HepG2 (cell line): ENCODE measurements around the gene CARD9. TPM values are rescaled to one million over a fixed set of nuclear protein-coding genes. Genes with fewer than 3 reads are reported as not detected.
A peak's percentile ranks its signal among the peaks of the same experiment; 100 is the strongest.

ENCODE experiments used
- CC2D1A ChIP-seq: sonication (generic); formaldehyde crosslinking; IDR thresholded peaks from 2 replicates; pipeline ENCODE4 v1.8.1; 2023; ENCODE audit warnings: mild to moderate bottlenecking, missing genetic modification reagents
- CCAR2 ChIP-seq: fragments of 200-400 bp; formaldehyde crosslinking; optimal IDR thresholded peaks from 2 replicates; pipeline ENCODE3; 2018; ENCODE audit warnings: low read depth, mild to moderate bottlenecking, low read length, moderate library complexity
- DMTF1 ChIP-seq: sonication (generic); formaldehyde crosslinking; IDR thresholded peaks from 2 replicates; pipeline ENCODE4 v1.4.0; 2020; ENCODE audit warnings: mild to moderate bottlenecking, missing genetic modification reagents
- DR1 ChIP-seq: sonication (generic); formaldehyde crosslinking; IDR thresholded peaks from 2 replicates; pipeline ENCODE4 v1.8.0; 2021; ENCODE audit warnings: mild to moderate bottlenecking, missing genetic modification reagents, inconsistent platforms
- HMG20A ChIP-seq: IDR thresholded peaks from 2 replicates; pipeline ENCODE4 v1.6.1; 2016; ENCODE audit warnings: borderline replicate concordance
- KLF13 ChIP-seq: sonication (generic); formaldehyde crosslinking; IDR thresholded peaks from 2 replicates; pipeline ENCODE4 v1.4.0; 2020; ENCODE audit warnings: mild to moderate bottlenecking, missing genetic modification reagents
- MAFG ChIP-seq: sonication (generic); formaldehyde crosslinking; IDR thresholded peaks from 2 replicates; pipeline ENCODE4 v1.5.1; 2020; ENCODE audit warnings: mild to moderate bottlenecking, missing genetic modification reagents
- MBD4 ChIP-seq: IDR thresholded peaks from 2 replicates; pipeline ENCODE4 v1.6.1; 2012; ENCODE audit warnings: low read length, inconsistent platforms, borderline replicate concordance
- MXD1 ChIP-seq: sonication (generic); formaldehyde crosslinking; IDR thresholded peaks from 2 replicates; pipeline ENCODE4 v1.4.0; 2020; ENCODE audit warnings: mild to moderate bottlenecking, missing genetic modification reagents
- SALL1 ChIP-seq: sonication (generic); formaldehyde crosslinking; IDR thresholded peaks from 2 replicates; pipeline ENCODE4 v1.8.0; 2022; ENCODE audit warnings: mild to moderate bottlenecking, missing genetic modification reagents
- TBP ChIP-seq: sonication (generic); formaldehyde crosslinking; IDR thresholded peaks from 2 replicates; pipeline ENCODE4 v1.5.0; 2020; ENCODE audit warnings: missing genetic modification reagents
- ZBTB20 ChIP-seq: sonication (generic); formaldehyde crosslinking; IDR thresholded peaks from 2 replicates; pipeline ENCODE4 v1.8.1; 2023; ENCODE audit warnings: missing genetic modification reagents, low read depth, mild to moderate bottlenecking, borderline replicate concordance
- ZNF296 ChIP-seq: sonication (generic); formaldehyde crosslinking; conservative IDR thresholded peaks from 2 replicates; pipeline ENCODE4 v1.5.0; 2020; ENCODE audit warnings: mild to moderate bottlenecking, missing genetic modification reagents
- ZNF33A ChIP-seq: sonication (generic); formaldehyde crosslinking; IDR thresholded peaks from 2 replicates; pipeline ENCODE4 v1.5.1; 2020; ENCODE audit warnings: missing genetic modification reagents, mild to moderate bottlenecking, moderate library complexity, borderline replicate concordance
- ZNF441 ChIP-seq: sonication (generic); formaldehyde crosslinking; IDR thresholded peaks from 2 replicates; pipeline ENCODE4 v1.7.0; 2021; ENCODE audit warnings: missing genetic modification reagents, borderline replicate concordance
- ZNF644 ChIP-seq: IDR thresholded peaks from 2 replicates; pipeline ENCODE4 v1.6.1; 2016; ENCODE audit warnings: low read depth
- ZNF652 ChIP-seq: IDR thresholded peaks from 2 replicates; pipeline ENCODE4 v1.6.1; 2016; ENCODE audit warnings: low read depth, borderline replicate concordance
- ZUFSP ChIP-seq: sonication (generic); formaldehyde crosslinking; IDR thresholded peaks from 2 replicates; pipeline ENCODE4 v1.9.0; 2021; ENCODE audit warnings: missing genetic modification reagents, mild to moderate bottlenecking, borderline replicate concordance
- polyA plus RNA-seq, 8 experiments: library from polyadenylated mRNA; depleted of rRNA in 3 of 8; stranded (reverse) in 7 of 8; unstranded in 1 of 8; fragments of >200 nt; fragmentation: Illumina TruSeq in 4 of 8; extraction: Trizol in 4 of 8; gene quantifications; 2 replicates each; pipeline versions ENCODE4 v1.2.1 to v1.2.3, GENCODE V29; 2011 to 2016; ENCODE audit warnings: low read depth in 4 of 8, missing spikeins in 1 of 8, mixed read lengths in 1 of 8; ENCODE audit not compliant: insufficient read depth in 1 of 8
- total RNA-seq, 5 experiments: library from RNA; depleted of rRNA; stranded (reverse); fragments of >200 nt; fragmentation: Illumina TruSeq; extraction: Trizol; gene quantifications; 2 replicates each; pipeline ENCODE4 v1.2.3, GENCODE V29; 2016; ENCODE audit warnings: low read depth in 1 of 5
- TF ChIP-seq, protein P1 (sequence below): sonication (generic); formaldehyde crosslinking; IDR thresholded peaks from 2 replicates; pipeline ENCODE4 v1.5.1; 2020; ENCODE audit warnings: mild to moderate bottlenecking, missing genetic modification reagents, moderate library complexity
- TF ChIP-seq, protein P2 (sequence below): sonication (generic); formaldehyde crosslinking; IDR thresholded peaks from 2 replicates; pipeline ENCODE4 v1.8.1; 2023; ENCODE audit warnings: mild to moderate bottlenecking, missing genetic modification reagents

The CARD9 gene
- total and polyA plus RNA-seq, 2 of the 13 experiments (the other 11 are each of a cell fraction or from before 2014, with no cell fraction given) = 3.3 to 7.4 TPM

DNA sequence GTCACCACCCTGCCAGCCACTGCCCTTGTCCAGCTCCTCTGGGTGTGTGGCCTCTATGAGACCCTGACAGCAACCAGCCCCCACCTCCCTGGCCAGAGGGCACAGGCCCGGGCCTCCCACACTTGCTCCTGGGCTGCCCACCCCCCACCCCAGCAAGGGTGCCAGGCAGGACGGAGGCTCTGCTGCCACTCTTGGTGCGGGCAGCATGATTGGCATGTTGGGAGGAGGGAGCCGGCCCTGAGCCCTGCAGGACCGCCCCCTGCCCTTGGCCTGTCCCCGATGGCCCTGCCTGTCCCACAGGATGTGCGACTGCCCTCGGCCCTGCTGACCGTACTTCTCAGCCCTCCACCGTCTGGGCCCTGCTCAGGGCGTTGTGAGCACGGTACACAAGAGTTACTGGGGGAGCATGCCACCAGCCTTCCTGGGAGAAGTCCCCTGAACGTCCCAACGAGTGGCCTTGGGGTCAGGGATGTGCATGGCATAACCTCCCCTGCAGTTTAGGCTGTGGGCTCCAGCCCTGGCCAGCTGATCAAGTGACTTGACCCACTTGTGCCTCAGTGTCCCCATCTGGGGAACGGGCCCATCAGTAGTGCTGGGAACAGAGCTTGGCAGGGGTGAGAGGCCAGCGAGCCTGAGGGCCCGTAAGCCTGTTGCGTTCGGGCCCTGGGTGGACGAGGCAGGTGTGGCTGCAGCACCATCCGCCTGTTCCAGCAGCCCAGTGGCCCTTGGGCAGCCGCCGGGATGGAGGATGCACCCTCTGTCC is 30.2 kb downstream of the CARD9 start (continued):
- TF ChIP-seq, protein P1, sequence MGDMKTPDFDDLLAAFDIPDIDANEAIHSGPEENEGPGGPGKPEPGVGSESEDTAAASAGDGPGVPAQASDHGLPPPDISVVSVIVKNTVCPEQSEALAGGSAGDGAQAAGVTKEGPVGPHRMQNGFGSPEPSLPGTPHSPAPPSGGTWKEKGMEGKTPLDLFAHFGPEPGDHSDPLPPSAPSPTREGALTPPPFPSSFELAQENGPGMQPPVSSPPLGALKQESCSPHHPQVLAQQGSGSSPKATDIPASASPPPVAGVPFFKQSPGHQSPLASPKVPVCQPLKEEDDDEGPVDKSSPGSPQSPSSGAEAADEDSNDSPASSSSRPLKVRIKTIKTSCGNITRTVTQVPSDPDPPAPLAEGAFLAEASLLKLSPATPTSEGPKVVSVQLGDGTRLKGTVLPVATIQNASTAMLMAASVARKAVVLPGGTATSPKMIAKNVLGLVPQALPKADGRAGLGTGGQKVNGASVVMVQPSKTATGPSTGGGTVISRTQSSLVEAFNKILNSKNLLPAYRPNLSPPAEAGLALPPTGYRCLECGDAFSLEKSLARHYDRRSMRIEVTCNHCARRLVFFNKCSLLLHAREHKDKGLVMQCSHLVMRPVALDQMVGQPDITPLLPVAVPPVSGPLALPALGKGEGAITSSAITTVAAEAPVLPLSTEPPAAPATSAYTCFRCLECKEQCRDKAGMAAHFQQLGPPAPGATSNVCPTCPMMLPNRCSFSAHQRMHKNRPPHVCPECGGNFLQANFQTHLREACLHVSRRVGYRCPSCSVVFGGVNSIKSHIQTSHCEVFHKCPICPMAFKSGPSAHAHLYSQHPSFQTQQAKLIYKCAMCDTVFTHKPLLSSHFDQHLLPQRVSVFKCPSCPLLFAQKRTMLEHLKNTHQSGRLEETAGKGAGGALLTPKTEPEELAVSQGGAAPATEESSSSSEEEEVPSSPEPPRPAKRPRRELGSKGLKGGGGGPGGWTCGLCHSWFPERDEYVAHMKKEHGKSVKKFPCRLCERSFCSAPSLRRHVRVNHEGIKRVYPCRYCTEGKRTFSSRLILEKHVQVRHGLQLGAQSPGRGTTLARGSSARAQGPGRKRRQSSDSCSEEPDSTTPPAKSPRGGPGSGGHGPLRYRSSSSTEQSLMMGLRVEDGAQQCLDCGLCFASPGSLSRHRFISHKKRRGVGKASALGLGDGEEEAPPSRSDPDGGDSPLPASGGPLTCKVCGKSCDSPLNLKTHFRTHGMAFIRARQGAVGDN (CRISPR knock-in tag) = peak; percentile 54
- TF ChIP-seq DMTF1 (CRISPR knock-in tag) (no peak), ZNF441 (no peak), HMG20A (CRISPR knock-in tag) (no peak), ZNF652 (CRISPR knock-in tag) (no peak), DR1 (CRISPR knock-in tag) (no peak), MAFG (CRISPR knock-in tag) (no peak), MBD4 (no peak), KLF13 (CRISPR knock-in tag) (no peak), ZNF33A (no peak), ZNF296 (CRISPR knock-in tag) (no peak), ZUFSP (CRISPR knock-in tag) (no peak), MXD1 (CRISPR knock-in tag) (no peak; the same call in 1 of the 2 replicates), ZNF644 (CRISPR knock-in tag) (no peak), ZBTB20 (CRISPR knock-in tag) (no peak), CCAR2 (no peak), SALL1 (no peak; the same call in 1 of the 2 replicates), CC2D1A (CRISPR knock-in tag) (no peak), TBP (no peak)
- TF ChIP-seq, protein P2, sequence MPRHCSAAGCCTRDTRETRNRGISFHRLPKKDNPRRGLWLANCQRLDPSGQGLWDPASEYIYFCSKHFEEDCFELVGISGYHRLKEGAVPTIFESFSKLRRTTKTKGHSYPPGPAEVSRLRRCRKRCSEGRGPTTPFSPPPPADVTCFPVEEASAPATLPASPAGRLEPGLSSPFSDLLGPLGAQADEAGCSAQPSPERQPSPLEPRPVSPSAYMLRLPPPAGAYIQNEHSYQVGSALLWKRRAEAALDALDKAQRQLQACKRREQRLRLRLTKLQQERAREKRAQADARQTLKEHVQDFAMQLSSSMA (CRISPR knock-in tag) = no peak
